SK-N-SH (cell line): Measurements from ENCODE around the gene OR10V1. TPM values are rescaled to one million over a fixed set of nuclear protein-coding genes. Genes with fewer than 3 reads are reported as not detected.

Experiments
- CTCF ChIA-PET: fragments of 300-600, 350-600 bp; formaldehyde crosslinking; extraction: SDS; loops from one replicate; lab custom pipeline; 2021; lab: Yijun Ruan, JAX
- POLR2A ChIA-PET: fragments of 350-600 bp; sonication (Branson Sonifier 250); formaldehyde crosslinking; extraction: SDS; loops from one replicate; lab custom pipeline; 2020; ENCODE audit warnings: antibody characterized with exemption, inconsistent platforms; lab: Yijun Ruan, JAX
- DNase-seq: peaks from one replicate; pipeline ENCODE4 v3.0.0; 2012
- H2AFZ ChIP-seq: fragments of 200-600 bp; sonication (generic); 2 replicates; pipeline ENCODE4 v1.8.1; 2016; ENCODE audit warnings: antibody characterized with exemption, mild to moderate bottlenecking, low read depth
- H3F3A ChIP-seq: fragments of 200-600 bp; sonication (generic); replicated peaks from 2 replicates; pipeline ENCODE3; 2016; ENCODE audit warnings: antibody characterized with exemption, mild to moderate bottlenecking; ENCODE audit not compliant: insufficient read depth
- H3K27ac ChIP-seq, 2 experiments: fragments of 200-500 bp in 1 of 2; fragments of 200-600 bp in 1 of 2; sonication (Bioruptor generic) in 1 of 2; sonication (generic), shearing (Covaris generic) in 1 of 2; 2 replicates each; pipeline versions ENCODE4 v1.5.1 to v1.6.1; 2014 to 2016; ENCODE audit warnings: low read depth in 2 of 2, inconsistent platforms in 1 of 2, low read length in 1 of 2, mild to moderate bottlenecking in 1 of 2, mixed read lengths in 1 of 2
- H3K27me3 ChIP-seq: fragments of 200-600 bp; sonication (generic), shearing (Covaris generic); 2 replicates; pipeline ENCODE4 v1.6.1; 2016; ENCODE audit warnings: mixed run types; ENCODE audit not compliant: insufficient read depth
- H3K36me3 ChIP-seq, 2 experiments: fragments of 200-500 bp in 1 of 2; fragments of 200-600 bp in 1 of 2; sonication (Bioruptor generic) in 1 of 2; sonication (generic) in 1 of 2; replicated peaks in 1 of 2; 2 replicates each; pipeline versions ENCODE3 to v1.5.1; 2014 to 2016; ENCODE audit warnings: low read length in 1 of 2, mild to moderate bottlenecking in 1 of 2; ENCODE audit not compliant: insufficient read depth in 2 of 2, control insufficient read depth in 1 of 2
- H3K4me1 ChIP-seq, 2 experiments: fragments of 200-500 bp in 1 of 2; fragments of 200-600 bp in 1 of 2; sonication (Bioruptor generic) in 1 of 2; sonication (generic), shearing (Covaris generic) in 1 of 2; 2 replicates each; pipeline versions ENCODE4 v1.5.1 to v1.6.1; 2014 to 2016; ENCODE audit warnings: low read depth in 1 of 2, low read length in 1 of 2, mixed run types in 1 of 2; ENCODE audit not compliant: insufficient read depth in 2 of 2, control insufficient read depth in 1 of 2
- H3K4me2 ChIP-seq: fragments of 200-600 bp; sonication (generic), shearing (Covaris generic); 2 replicates; pipeline ENCODE4 v1.6.1; 2017; ENCODE audit warnings: mixed run types
- H3K4me3 ChIP-seq, 2 experiments: fragments of 200-500 bp in 1 of 2; fragments of 200-600 bp in 1 of 2; sonication (Bioruptor generic) in 1 of 2; sonication (generic), shearing (Covaris generic) in 1 of 2; 2 replicates each; pipeline versions ENCODE4 v1.5.1 to v1.8.1; 2014 to 2016; ENCODE audit warnings: low read depth in 2 of 2, inconsistent platforms in 1 of 2, low read length in 1 of 2, mild to moderate bottlenecking in 1 of 2, mixed read lengths in 1 of 2, moderate library complexity in 1 of 2
- H3K79me2 ChIP-seq: fragments of 200-600 bp; sonication (generic); 2 replicates; pipeline ENCODE4 v1.8.1; 2017; ENCODE audit warnings: mild to moderate bottlenecking; ENCODE audit not compliant: insufficient read depth
- H3K9ac ChIP-seq: fragments of 200-600 bp; sonication (generic); 2 replicates; pipeline ENCODE4 v1.6.1; 2017; ENCODE audit warnings: mixed run types
- H3K9me2 ChIP-seq: fragments of 200-600 bp; sonication (generic); 2 replicates; pipeline ENCODE4 v1.6.1; 2017; ENCODE audit warnings: mixed run types
- H3K9me3 ChIP-seq: fragments of 200-600 bp; sonication (generic); 2 replicates; pipeline ENCODE4 v1.6.1; 2017; ENCODE audit warnings: mixed run types, mild to moderate bottlenecking, moderate library complexity
- H4K20me1 ChIP-seq: fragments of 200-600 bp; sonication (generic); 2 replicates; pipeline ENCODE4 v1.6.1; 2017; ENCODE audit warnings: mild to moderate bottlenecking, mixed run types; ENCODE audit not compliant: insufficient read depth
- CTCF ChIP-seq: fragments of 200-600 bp; sonication (generic); IDR thresholded peaks from 2 replicates; pipeline ENCODE4 v1.6.1; 2017; ENCODE audit warnings: antibody characterized with exemption, mild to moderate bottlenecking, moderate library complexity
- ELF1 ChIP-seq: IDR thresholded peaks from 2 replicates; pipeline ENCODE4 v1.4.0; 2012
- EZH2phosphoT487 ChIP-seq: fragments of 200-600 bp; sonication (generic); IDR thresholded peaks from 2 replicates; pipeline ENCODE4 v1.6.1; 2017; ENCODE audit warnings: low read depth, mixed run types, mild to moderate bottlenecking, antibody characterized with exemption, moderate library complexity, borderline replicate concordance
- FOXJ3 ChIP-seq: sonication (generic); formaldehyde crosslinking; IDR thresholded peaks from 2 replicates; pipeline ENCODE4 v1.5.1; 2020; ENCODE audit warnings: mild to moderate bottlenecking, missing genetic modification reagents
- MXI1 ChIP-seq: IDR thresholded peaks from 2 replicates; pipeline ENCODE4 v1.6.1; 2012; ENCODE audit warnings: mild to moderate bottlenecking, low read depth, low read length, improper control_type of control experiment
- NFIC ChIP-seq: IDR thresholded peaks from 2 replicates; pipeline ENCODE4 v1.4.0; 2012; ENCODE audit warnings: borderline replicate concordance
- POLR2AphosphoS5 ChIP-seq: IDR thresholded peaks from 2 replicates; pipeline ENCODE4 v1.6.1; 2012; ENCODE audit warnings: low read depth, low read length
- RCOR1 ChIP-seq: fragments of 150-350 bp; IDR thresholded peaks from 2 replicates; pipeline ENCODE4 v1.6.1; 2017; ENCODE audit warnings: antibody characterized with exemption, low read length
- RFX5 ChIP-seq: IDR thresholded peaks from 2 replicates; pipeline ENCODE4 v1.6.1; 2012; ENCODE audit warnings: mild to moderate bottlenecking, improper control_type of control experiment, low read length
- RXRA ChIP-seq: IDR thresholded peaks from 2 replicates; pipeline ENCODE4 v1.4.0; 2012; ENCODE audit warnings: low read depth, mild to moderate bottlenecking, borderline replicate concordance
- TAF1 ChIP-seq: IDR thresholded peaks from 2 replicates; pipeline ENCODE4 v1.6.1; 2012; ENCODE audit warnings: low read depth, mild to moderate bottlenecking, low read length, moderate library complexity, borderline replicate concordance
- USF1 ChIP-seq: IDR thresholded peaks from 2 replicates; pipeline ENCODE4 v1.4.0; 2012; ENCODE audit warnings: low read depth, borderline replicate concordance
- WGBS: methylation state at CpG from one replicate; pipeline ENCODE4 v1.1.6; 2017; ENCODE audit warnings: low lambda C conversion rate; 5-methylcytosine and 5-hydroxymethylcytosine counted together
- polyA plus RNA-seq, 3 experiments: library from polyadenylated mRNA; depleted of rRNA; stranded (reverse); fragments of >200 nt; gene quantifications; 2 replicates each; pipeline ENCODE4 v1.2.3, GENCODE V29; 2012
- TF ChIP-seq, protein P1 (sequence below): IDR thresholded peaks from 2 replicates; pipeline ENCODE4 v1.4.0; 2012; ENCODE audit warnings: low read depth, borderline replicate concordance

OR10V1 gene
- polyA plus RNA-seq, 1 of the 3 experiments (the other 2 are of a cell fraction): not detected

GRCh38 chr11:59667812-59668187 lies 45.8 kb downstream of the OR10V1 start:
- no peak for DNase-seq
- peaks cover 59% of the 10 kb centered on the region for H3K79me2 ChIP-seq
- ChIA-PET CTCF (no interaction called here), POLR2A (no interaction called here)
- peaks cover 13% of the 10 kb centered on the region; the same call in 1 of the 2 replicates for H4K20me1 ChIP-seq
- no peak overlapping the region for H2AFZ ChIP-seq
- peaks cover 13 to 16% of the 10 kb centered on the region in 2 experiments; a peak in 3 of 4 replicates for H3K4me1 ChIP-seq
- H3K9me3 ChIP-seq: no peaks in the 10 kb centered on the region
- peak overlapping the region in 1 of 2 experiments; percentile 95; a peak in 1 of 4 replicates for H3K27ac ChIP-seq
- H3K4me2 ChIP-seq: peak overlapping the region; percentile 80
- WGBS: 44% methylated on average over 3 of the region's 3 CpGs
- no peaks in the 10 kb centered on the region for H3K27me3 ChIP-seq
- peak overlapping the region; percentile 88 for H3K9ac ChIP-seq
- H3K4me3 ChIP-seq: peak overlapping the region; percentile 88 to 92
- H3K36me3 ChIP-seq: peaks cover 37 to 41% of the 10 kb centered on the region in 2 experiments
- no peak for TF ChIP-seq EZH2phosphoT487
- TF ChIP-seq USF1: no peak
- TF ChIP-seq MXI1: no peak
- TF ChIP-seq RXRA: no peak
- TF ChIP-seq POLR2AphosphoS5: no peak
- no peak for TF ChIP-seq ELF1
- no peak for TF ChIP-seq TAF1
- TF ChIP-seq RFX5: no peak
- no peak for TF ChIP-seq FOXJ3 (CRISPR knock-in tag)
- no peak for TF ChIP-seq CTCF
- no peak for TF ChIP-seq NFIC
- TF ChIP-seq, protein P1, sequence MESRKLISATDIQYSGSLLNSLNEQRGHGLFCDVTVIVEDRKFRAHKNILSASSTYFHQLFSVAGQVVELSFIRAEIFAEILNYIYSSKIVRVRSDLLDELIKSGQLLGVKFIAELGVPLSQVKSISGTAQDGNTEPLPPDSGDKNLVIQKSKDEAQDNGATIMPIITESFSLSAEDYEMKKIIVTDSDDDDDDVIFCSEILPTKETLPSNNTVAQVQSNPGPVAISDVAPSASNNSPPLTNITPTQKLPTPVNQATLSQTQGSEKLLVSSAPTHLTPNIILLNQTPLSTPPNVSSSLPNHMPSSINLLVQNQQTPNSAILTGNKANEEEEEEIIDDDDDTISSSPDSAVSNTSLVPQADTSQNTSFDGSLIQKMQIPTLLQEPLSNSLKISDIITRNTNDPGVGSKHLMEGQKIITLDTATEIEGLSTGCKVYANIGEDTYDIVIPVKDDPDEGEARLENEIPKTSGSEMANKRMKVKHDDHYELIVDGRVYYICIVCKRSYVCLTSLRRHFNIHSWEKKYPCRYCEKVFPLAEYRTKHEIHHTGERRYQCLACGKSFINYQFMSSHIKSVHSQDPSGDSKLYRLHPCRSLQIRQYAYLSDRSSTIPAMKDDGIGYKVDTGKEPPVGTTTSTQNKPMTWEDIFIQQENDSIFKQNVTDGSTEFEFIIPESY: no peak
- TF ChIP-seq RCOR1: no peak
- H3K9me2 ChIP-seq: no peaks in the 10 kb centered on the region
- H3F3A ChIP-seq: peaks cover 11% of the 10 kb centered on the region
